IPS DF 19.7 (cell line): ENCODE measurements around the gene EZR.

Source experiments
- DNase-seq: peaks from one replicate; pipeline ENCODE4 v3.0.0-alpha.2; 2013; ENCODE audit warnings: low read depth, low spot score

Gene EZR

DNA sequence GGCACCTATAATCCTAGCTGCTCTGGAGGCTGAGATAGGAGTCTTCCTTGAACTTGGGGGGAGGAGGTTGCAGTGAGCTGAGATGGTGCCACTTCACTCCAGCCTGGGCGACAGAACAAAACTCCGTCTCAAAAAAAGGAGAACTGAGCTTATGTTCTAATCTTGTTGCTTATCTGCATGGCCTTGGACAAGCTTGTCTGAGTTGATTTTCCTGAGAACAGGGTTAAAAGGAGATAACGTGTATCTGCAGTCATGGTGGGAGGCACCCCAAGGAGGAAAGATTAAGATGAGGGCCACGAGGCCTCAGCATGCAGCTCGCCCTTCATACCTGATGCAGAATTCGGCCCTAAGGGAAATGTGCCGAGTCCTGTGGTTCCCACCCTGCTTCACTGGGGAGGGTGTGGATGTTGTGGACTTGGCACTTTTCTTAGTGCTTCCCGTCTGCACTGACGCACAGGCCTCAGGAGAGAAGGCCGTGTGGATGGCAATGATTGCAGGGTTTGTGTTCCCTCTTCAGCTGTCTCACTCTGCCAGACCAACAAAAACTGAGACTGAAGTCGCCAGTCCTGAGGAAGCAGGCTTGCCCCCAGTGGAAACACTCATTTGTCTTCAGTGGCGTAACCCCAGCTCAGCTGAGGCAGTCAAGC lies 56.3 kb downstream of the EZR start:
- DNase-seq = no peak

GRCh38 chr6:158761746-158762145 lies 57.4 kb downstream of the EZR start:
- no peak for DNase-seq

- DNase-seq = no peak
Measured at GRCh38 chr6:158760618-158761250, 58.4 kb downstream of the EZR start.

- DNase-seq = no peak
Measured at GRCh38 chr6:158759966-158760617, 59.1 kb downstream of the EZR start.

DNA sequence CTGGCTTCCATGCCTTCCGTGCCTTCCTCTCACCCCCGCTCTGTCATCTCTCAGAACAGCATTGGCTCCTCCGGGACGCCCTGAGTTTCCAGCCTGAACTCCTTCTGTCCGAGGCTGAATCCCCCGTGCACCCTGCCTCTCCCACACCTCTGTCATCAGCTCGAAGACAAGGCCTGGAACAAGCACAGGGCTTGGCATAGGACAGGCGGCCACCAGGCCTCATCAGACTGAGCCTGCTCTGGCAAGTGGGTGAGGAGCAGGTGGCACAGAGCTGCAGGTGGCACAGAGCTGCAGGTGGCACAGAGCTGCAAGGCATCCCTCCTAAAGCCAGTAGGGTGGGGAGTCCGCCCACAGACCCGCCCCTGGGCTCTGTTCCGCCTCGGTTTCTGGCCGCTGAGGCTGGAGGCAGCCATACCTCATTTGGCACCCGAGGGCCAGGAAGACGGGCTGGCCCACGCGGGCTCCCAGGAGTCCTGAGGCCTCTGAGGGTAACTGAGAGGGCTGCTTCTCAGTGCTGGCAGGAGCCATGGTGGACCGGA lies 60.2 kb downstream of the EZR start:
- DNase-seq = no peak

- no peak for DNase-seq
Measured at GRCh38 chr6:158758451-158758860, 60.7 kb downstream of the EZR start.

GRCh38 chr6:158757753-158758090 lies 61.4 kb downstream of the EZR start:
- no peak for DNase-seq

DNA sequence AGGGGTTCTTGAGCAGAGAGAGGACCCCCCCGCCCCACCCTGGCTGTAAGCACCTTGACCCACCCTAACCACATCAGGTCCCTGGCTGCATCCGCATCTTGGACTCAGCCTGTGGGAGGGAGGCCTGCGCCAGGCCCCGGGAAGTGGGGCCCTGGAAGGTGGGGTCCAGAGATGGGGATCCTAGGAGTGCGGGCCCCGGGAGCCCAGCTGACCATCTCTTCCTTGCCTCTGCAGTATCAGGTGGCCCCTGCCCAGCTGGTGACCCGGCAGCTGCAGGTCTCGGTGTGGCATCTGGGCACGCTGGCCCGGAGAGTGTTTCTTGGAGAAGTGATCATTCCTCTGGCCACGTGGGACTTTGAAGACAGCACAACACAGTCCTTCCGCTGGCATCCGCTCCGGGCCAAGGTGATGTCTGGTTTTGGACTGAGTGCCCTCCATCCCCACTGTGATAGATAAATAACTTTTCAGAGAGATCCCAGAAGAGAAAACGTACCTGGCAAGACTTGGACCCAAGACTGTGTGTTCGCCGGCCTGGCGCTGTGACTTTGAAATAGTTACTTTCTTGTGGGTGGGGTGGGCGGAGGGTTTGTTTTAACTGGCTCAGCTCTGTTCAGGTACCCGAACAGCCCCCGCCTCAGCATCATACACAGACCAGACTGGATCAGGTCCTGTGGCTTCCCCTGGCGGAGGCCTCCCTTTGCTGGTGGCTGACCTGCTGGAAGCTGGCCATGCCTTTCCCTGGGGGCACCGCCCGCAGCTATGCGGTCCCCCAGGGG lies 62.0 kb downstream of the EZR start:
- DNase-seq = no peak

DNA sequence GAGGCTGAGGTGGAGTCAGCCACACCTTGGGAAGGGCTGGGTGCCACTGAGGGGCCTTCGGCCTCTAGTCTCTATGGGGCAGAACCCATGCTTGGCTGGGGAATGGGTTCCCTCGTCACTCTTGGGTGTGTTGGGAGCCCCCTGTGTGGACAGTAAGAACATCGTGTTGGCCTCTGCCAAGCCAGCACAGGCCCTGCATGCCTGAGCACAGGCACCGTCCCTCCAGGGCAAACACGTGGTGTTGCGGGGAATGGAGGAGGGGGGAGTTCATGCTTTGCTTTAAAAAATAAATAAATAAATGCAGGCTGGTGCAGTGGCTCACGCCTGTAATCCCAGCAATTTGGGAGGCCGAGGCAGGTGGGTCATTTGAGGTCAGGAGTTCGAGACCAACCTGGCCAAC lies 63.0 kb downstream of the EZR start:
- no peak for DNase-seq

- DNase-seq = no peak
Measured at GRCh38 chr6:158755636-158756035, 63.5 kb downstream of the EZR start.

DNA sequence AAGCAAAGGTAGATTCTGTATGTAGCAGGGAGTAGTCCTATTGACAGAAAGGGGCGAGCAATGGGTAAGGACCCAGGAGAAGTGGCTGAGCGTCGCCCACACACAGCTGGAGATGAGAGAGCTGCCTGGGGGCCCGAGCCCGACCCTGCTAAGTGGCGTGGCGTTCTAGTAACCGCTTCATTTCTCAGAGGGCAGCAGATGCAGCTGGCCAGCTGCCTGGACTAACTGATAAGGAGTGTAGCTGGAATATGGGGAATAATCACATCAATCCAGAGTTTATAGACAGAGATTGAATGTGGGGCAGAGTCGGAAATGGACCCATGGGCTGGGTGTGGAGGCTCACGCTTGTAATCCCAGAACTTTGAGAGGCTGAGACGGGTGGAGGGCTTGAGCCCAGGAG lies 64.4 kb downstream of the EZR start:
- DNase-seq = no peak

DNA sequence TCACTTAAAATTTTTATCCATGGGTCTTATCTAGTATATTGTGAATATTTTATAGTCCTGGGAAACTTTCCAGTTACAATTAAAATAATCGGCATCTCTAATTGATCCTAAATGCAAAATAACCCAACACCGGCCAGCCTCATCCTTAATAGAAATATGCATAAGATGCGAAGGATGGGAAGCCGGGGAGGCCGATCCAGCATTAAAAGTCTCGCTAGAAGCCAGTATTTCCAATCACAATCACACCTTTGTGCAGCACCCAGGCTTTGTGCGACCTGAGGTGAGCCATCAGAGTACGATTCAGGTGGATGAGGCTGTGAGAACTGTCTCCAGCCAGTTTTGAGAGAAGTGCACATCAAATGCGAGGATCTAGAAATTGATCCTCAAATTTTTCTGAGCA lies 65.4 kb downstream of the EZR start:
- DNase-seq = no peak

- no peak for DNase-seq
Measured at GRCh38 chr6:158752613-158753012, 66.6 kb downstream of the EZR start.

DNA sequence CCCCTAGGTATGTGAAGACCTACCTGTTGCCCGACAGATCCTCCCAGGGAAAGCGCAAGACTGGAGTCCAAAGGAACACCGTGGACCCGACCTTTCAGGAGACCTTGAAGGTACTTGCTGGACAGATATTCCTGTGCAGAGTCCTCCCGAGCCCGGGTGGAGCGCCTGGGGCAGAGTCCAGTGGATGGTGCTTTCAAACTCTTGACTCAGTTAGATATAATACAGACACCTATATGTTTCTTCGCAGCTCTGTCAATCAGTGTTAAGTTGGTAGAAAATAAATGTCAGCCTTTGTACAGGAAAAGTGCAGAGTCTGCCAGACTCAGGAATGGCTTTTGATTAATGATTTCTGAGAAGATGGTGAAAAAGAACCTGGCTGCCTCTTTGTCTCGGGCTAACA lies 67.2 kb downstream of the EZR start:
- no peak for DNase-seq

GRCh38 chr6:158751224-158751623 lies 67.9 kb downstream of the EZR start:
- DNase-seq = no peak

GRCh38 chr6:158744986-158745430 lies 74.2 kb downstream of the EZR start:
- DNase-seq = no peak

DNA sequence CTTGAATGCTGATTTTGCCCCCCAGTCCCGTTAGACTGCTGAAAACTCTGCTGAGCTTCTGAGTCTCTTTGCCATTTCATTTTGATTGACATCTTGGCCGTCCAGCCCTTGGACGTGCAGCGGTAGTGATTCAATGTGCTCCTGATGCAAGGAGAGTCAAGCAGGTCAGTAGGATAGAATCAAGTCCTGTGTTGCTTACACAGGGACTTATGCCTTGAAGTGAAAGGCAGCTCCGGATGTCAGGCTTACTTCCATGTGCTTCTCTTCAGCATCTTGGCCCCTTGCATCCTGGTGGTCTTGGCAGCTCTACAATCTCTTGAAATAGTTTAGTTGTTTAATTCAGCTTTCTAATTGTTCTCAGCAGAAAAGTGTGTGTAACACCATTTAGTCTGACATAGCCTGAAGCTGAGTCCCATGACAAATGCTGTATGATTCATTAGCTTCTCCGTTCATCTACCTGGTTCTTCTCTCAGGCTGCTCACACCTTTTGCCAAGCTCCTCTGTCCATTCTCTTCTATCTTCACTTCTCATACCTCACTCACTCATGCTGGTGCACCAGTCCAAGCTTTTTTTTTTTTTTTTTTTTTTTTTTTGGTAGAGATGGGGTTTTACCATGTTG lies 76.0 kb downstream of the EZR start:
- no peak for DNase-seq

- no peak for DNase-seq
Measured at GRCh38 chr6:158739673-158740072, 79.5 kb downstream of the EZR start.

GRCh38 chr6:158737710-158738615 lies 81.2 kb downstream of the EZR start:
- DNase-seq = no peak

GRCh38 chr6:158737082-158737709 lies 82.0 kb downstream of the EZR start:
- DNase-seq = no peak
